Mesenteric fat pad (tissue), 1 donor: ENCODE results near the gene GLT6D1. TPM values are rescaled to one million over a fixed set of nuclear protein-coding genes. Genes with fewer than 3 reads are reported as not detected.
"Not testable (repeated sequence)": the region's sequence is repeated elsewhere in the genome, so short reads cannot be mapped to it uniquely, and the experiment has no call there.

Source experiments
- DNase-seq: peaks from one replicate; pipeline ENCODE4 v3.0.0-alpha.2; 2020; ENCODE audit warnings: low spot score
- long read RNA-seq: library from polyadenylated mRNA; unstranded; transcript quantifications from one replicate; pipeline ENCODE4 v2.0.0, GENCODE V29; 2020
- total RNA-seq: library from RNA; stranded (reverse); fragmentation: NEBNext Ultra II Directional; extraction: Animal tissue kit (Norgen Biotek cat#: 25700); gene quantifications from one replicate; pipeline ENCODE4 v1.2.1, GENCODE V29; 2021
- donor health status: DM: yes; HTN: yes; CAD: no.

Gene GLT6D1, protein sequence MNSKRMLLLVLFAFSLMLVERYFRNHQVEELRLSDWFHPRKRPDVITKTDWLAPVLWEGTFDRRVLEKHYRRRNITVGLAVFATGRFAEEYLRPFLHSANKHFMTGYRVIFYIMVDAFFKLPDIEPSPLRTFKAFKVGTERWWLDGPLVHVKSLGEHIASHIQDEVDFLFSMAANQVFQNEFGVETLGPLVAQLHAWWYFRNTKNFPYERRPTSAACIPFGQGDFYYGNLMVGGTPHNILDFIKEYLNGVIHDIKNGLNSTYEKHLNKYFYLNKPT
- not detected for total RNA-seq
- long read RNA-seq = 0 reads

DNA sequence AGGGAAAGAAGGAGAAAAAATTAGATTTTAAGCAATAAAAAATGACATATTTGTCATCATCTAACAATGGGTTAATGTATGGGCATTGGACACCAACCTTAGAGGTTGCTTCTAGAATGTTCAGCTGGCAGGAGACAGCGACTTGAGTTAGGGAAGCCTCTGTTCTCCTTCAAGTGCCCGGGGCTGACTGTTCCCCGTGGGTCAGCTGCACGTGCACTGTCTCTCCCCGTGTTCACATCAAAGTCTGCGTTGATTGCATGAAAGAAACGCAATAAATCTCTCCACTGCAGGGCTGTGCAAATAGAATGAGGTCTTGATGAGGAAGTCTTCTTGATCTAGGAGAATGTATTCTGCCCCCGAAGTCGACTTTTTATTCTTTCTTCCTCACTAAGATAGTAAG lies at the start of gene GLT6D1:
TSS of gene GLT6D1 (minus strand) at position 345 of the 400 bp plus-strand sequence. CDS start 353 bp downstream, outside the sequence.
- no peak for DNase-seq

DNA sequence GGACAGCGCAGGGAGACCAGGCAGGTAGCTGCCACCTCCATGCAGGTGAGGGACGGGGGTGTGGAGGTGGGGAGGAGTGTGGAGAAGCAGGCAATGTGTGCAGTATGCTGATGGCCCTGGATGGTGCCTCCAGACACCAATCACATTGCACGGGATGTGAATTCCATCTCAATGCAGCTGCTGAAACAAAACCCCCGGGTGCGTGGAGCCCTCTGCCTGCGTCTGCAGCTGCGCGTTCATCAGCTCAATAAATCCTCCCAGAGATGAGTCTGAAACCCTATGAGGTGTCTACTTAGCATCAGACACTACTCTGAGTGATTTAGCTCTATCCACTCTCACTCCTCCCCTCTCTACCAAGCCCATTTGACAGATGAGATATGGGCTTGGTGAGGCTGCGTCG lies 49.7 kb upstream of the GLT6D1 start:
- DNase-seq = no peak

DNA sequence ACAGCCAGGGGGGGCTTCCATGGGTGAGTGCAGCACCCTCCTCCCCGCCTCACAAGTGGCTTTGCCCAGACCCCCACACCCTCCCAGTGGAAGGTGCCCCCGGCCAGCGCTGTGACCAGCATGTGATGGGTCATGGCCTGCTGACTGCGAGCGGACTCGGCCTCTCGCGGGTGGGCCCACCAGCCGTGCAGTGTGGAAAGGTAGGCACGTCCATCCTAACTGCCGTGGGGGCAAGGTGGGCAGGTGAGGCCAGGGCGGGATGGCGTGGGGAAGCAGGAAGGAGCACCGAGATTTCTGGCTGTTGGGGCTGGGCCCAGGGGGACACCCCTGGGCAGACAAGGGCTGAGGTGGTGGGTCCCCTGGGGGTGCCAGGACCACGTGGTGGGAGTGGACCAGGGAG lies 47.9 kb upstream of the GLT6D1 start:
- no peak for DNase-seq

DNA sequence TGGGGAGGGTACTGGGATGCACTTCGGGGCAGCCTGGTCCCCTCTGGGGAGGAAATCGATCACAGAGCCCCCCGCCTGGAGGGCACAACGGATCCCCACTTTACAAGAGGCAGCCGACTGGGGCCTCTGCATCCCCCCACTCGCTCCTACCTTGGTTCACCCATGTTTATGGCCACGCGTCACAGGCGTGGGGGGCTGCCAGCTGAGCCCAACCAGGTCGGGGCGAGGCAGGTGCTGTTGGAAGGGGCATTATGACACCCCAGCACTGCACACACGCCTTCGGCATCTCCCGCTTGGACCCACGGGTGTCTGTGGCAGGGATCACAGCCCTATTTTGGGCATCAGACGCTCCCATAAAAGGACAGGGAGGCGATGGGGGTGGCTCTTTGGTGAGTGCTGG lies 45.4 kb upstream of the GLT6D1 start:
- DNase-seq = no peak

DNA sequence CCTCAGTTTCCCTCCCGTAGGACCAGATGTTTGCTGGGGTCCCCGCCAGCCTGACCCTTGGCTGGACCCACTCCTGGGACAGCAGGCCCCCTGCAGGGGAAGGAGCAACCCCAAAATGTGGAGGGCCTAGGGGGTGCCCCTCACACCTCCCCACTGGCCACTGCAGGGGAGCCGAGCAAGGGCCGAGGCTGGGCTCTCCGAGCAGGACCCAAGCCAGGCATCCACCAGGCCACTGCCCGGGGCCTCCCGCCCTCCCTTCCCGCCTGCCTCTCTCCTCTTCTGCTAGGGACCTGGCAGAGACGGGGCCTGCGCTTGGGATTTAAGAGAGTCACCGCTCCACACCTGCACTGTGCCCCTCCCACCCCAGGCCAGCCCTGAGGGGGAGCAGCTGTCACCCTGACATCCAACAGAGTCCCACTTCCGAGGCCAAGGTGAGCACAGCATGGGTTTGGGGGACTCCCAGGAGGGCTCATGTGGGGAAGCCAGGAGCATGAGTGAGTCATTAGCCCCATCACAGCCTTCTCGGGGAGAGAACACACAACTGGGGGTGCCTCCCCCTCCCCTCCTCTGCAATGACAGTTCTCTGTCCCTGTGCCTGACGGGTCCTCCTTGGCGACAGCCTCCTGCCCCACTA lies 44.2 kb upstream of the GLT6D1 start:
- no peak for DNase-seq

DNA sequence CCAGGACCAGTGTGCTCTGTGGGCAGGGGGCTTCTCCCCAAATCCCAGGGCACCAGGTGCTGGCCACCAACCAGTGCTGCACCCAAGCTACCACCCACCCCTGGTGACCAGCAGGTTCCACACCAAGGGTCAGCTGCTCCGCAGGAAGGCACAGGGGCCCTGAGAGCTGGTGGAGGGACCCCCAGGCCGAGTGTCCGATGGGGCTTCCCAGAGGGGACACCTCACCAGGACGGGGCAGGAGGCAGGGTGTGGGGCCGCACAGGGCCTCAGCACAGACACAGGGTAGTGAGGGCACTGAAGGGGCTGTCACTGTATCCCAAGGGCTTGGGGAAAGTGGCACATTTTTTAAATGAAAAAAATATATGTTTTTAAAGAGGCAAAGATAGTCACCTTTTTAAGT lies 41.8 kb upstream of the GLT6D1 start:
- DNase-seq = no peak

DNA sequence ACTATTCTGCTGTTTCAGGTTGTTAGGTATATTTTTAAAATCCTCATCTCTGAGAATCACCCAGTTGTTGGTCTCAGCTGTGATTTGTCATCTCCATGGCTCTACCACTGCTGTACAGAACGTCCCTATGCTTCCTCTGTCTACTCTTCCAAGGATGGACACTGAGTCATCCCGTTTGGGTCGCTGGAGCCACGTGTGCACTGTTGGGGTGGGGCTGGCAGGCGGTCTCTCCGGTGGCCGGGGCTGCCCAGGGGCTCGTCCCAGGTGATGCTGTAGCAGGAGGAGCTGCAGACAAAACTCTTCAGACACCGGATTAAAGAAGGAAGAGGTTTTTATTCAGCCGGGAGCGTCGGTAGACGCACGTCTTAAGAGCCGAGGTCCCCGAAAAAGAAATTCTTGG lies 40.7 kb upstream of the GLT6D1 start:
- no peak for DNase-seq

DNA sequence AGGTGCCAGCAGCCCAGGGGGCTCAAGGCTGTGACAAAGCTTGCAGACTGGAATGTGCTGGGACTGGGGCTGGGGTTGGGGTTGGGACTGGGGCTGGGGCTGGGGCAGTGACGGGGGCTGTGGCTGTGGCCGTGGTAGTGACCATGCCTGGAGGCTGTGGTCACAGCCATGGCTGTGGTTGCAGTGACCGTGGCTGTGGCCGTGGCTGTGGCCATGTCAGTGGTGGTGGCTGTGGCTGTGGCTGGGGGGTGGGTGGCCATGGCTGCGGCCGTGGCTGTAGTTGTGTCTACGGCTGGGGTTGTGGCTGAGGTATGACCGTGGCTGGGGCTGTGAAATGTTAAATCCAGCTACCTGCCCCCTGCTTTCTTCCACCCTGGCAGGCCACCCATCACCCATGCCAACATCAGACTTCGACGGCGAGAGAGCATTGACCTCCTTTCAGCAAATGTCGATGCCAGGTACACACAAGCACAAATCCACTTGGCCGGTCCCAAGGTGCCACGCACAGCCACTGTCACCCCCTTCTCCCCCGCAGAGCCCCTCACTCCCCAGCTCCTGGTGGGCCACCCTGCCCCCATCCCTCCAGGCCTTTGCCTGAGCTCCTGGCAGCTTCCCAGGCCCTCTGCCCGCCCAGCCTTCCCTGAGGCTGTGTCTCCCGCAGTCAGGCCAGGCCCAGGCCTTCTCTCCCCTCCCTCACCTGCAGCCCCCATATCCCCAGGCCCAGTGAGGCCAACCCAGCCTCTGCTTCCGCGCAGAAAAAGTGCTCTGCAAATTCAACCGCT lies 39.1 kb upstream of the GLT6D1 start:
- no peak for DNase-seq

DNA sequence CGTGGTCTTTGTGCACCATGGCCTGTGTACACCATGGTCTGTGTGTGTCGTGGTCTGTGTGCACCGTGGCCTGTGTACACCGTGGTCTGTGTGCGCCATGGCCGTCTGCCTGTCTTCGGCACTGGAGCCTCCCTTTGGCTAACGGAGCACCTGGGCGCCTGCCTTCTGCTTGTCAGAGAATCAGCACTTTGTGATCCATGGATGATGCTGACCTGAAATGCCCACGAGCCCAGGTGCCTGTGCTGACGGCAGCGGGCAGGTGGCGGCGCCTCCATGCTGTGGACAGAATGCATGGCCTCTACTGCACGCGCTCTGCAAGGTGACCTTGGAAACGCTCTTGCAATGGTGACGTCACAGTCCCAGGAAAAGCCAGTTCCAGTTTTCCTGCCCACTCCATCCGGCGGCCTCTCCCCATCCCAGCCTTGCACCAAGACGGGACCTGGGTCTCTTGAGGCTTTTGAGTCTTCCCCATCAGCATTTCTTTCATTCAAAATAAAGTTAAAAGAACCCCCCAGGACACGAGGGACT lies 38.4 kb upstream of the GLT6D1 start:
- DNase-seq = no peak

DNA sequence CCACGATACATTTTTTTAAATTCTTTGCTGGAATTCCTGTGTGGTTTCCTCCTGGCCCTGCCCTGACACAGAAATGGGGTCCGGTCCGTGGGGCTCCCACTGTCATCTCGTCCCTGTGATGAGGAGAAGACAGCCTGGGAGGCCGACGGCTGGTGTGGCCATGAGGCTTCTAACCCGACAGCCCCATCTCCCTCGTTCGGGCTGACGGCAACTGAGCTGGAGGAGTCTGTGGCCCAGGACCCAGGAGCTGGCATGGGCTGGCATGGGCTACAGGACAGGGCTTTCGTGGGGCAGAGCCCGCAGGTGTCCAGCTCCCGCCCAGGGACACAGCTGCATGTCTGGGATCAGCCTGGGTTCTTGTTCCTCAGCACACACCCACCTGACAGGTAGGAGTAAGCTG lies 37.6 kb upstream of the GLT6D1 start:
- no peak for DNase-seq

DNA sequence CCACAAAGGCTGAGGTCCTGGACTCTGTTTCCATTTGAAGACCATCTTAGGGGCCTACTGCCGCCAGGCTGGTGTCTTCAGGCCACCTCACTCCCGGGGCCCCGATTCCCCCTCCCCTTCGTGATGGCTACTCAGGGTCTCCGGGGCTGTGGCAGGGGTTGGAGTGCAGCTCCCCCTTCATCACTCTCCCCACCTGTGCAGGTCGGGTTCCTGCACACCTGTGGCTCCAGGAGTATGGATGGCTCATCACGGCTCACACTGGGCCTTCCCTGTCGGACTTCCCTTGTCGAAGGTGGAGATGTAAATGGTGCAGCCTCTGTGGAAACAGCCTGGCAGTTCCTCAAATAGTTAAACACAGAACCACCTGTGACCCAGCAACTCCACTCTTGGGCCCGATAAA lies 35.6 kb upstream of the GLT6D1 start:
- no peak for DNase-seq

DNA sequence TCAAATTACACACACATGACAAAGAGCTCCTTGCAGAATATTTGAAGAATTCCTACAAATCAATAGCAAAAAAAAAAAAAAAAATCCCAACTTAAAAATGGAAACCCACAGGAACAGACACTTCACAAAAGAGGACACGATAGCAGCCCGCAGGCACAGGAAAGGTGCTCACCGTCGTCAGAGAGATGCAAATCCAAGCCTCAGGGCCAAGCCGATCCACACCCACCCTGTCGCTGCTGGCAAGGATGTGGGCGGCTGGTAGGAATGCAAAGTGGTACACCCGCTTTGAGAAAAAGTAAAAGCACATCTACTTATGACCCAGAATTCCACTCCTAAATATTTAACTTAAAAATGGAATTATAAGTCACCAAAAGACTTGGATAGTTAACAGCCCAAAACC lies 34.6 kb upstream of the GLT6D1 start:
- no peak for DNase-seq

DNA sequence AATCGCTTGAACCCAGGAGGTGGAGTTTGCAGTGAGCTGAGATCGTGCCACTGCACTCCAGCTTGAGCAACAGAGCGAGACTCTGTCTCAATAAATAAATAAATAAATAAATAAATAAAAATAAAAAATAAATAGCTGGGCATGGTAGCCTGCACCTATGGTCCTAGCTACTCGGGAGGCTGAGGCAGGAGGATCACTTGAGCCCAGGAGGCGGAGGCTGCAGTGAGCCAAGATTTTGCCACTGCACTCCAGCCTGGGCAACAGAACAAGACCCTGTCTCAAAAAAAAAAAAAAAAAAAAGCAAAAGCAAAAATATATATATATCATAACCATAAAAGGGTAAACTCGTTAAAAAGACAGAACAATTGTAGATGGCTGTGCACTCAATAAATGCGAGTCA lies 33.4 kb upstream of the GLT6D1 start:
- DNase-seq = not testable (repeated sequence)

DNA sequence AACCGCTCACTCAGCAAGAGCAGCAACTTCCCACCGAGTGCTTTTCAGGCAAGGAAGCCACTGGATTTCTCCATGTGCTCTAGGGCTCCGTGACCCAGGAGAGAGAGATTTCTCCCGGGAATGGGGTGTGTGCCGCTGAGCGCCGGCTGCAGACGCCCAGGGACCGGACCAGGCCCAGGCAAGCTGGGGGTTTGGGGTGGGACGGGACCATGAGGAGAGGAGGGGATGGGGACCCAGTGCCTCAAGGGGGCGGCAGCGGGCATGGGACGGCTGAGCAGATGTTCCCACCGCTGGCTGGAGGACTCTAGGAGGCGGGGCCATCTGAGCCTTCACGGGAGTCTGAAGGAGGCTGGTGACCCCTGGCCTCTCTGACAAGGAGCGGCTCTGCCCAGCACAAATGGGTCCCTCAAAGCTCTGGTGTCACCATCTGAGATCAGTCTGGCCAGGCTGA lies 32.3 kb upstream of the GLT6D1 start:
- no peak for DNase-seq

DNA sequence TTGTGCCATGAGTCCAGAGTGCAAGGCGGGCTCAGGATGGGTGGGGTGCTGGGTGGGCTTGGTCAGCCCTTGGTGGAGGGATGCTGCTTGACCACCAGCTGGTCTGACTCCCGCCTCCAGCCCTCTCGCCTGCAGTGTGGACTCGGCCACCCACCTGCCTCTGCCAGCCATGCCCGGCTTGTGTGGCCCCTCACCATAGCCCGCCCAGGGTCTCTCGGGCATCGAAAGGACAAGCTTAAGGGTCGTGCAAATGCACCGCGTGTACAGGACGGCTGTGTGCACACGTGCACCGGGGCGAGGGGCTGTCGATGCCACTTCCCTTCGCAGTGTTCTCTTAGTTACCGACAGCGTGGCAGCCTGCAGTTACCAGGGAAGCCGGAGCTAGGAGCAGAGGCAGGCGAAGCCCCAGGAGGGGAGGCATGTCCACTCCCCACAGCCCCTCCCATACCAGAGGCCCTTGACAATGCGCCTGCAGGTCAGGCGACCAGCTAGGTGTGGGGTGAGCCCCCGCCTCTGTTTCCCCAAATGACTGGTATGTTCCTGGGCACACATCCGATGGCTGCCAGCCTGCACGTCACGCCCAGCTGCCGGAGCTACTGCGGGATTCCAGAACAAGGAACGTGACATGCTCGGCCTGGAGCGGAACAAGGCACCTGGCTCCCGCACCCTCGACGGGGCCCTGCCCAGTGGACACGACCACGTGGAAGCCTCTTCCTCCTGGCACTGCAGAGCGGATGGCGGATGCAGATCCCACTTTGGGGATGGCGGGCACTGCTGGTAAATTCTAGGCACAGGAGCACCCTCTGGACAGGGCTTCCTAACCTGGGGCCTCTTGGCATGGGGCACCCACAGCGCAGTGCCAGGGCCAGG lies 31.6 kb upstream of the GLT6D1 start:
- DNase-seq = no peak

DNA sequence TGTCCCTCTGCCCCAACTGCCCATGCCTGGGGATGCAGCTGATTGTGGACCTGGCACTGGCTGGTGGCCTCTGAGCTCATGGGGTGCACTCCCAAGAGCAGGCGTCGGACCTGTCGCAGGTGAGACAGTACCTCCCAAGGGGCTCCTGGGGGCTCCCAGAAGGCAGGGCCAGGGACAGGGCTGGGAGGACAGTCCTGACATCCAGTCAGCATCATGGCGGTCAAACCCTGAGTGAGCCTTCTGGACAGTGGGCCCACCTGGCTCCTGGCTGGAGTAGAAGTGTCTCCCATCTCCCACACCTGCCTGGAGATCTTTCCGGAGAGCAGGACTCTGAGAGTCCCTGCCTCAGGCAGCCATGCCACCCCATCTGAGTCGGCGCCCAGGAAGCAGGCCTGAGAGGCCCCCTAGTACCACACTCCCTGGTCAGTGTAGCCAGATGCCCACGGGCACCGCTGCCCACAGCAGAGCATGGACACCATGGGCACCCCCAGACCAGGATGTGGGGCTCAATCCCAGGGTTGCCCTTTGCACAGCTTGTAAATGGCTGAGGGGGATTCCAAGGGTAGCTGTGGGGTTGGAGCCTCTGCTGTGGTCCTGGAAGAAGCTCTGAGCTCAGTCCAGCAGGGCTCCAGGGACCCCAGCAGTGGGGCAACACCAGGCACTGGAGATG lies 30.4 kb upstream of the GLT6D1 start:
- DNase-seq = no peak

DNA sequence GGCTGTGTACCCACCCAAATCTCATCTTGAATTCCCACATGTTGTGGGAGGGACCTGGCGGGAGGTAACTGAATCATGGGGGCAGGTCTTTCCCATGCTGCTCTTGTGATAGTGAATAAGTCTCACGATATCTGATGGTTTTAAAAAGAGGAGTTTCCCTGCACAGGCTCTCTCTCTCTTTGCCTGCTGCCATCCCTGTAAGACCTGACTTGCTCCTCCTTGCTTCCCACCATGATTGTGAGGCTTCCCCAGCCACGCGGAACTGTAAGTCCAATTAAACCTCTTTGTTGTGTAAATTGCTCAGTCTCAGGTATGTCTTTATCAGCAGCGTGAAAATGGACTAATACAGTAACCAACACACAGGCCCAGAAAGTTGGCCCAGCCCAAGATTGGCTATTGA lies 29.7 kb upstream of the GLT6D1 start:
- DNase-seq = not testable (repeated sequence)

DNA sequence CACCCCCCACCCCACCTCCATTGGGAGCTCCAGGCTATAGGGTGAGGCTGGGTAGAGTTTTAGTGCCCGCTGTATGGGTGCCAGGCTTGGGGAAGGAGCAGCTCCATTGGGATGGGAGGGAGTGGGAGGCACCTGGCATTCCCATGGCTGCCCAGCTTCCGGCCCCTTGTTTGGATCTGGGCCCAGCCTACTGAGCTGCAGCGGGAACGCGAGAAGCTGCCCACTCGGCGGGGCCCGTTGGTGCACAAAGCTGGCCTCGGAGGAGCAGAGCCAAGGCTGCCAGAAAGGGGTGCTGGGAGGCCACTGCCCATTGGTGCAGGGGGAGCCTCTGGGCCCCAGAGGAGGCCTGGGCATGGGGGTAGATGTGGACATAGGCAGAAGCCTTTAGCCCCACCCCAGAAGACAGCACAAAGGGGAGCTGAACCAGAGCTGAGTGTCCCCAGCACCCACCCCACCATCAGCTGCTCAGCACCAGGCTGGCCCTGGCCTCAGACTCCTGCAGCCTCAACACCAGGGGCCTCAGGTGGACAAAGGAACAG lies 28.2 kb upstream of the GLT6D1 start:
- DNase-seq = peak; percentile 83

DNA sequence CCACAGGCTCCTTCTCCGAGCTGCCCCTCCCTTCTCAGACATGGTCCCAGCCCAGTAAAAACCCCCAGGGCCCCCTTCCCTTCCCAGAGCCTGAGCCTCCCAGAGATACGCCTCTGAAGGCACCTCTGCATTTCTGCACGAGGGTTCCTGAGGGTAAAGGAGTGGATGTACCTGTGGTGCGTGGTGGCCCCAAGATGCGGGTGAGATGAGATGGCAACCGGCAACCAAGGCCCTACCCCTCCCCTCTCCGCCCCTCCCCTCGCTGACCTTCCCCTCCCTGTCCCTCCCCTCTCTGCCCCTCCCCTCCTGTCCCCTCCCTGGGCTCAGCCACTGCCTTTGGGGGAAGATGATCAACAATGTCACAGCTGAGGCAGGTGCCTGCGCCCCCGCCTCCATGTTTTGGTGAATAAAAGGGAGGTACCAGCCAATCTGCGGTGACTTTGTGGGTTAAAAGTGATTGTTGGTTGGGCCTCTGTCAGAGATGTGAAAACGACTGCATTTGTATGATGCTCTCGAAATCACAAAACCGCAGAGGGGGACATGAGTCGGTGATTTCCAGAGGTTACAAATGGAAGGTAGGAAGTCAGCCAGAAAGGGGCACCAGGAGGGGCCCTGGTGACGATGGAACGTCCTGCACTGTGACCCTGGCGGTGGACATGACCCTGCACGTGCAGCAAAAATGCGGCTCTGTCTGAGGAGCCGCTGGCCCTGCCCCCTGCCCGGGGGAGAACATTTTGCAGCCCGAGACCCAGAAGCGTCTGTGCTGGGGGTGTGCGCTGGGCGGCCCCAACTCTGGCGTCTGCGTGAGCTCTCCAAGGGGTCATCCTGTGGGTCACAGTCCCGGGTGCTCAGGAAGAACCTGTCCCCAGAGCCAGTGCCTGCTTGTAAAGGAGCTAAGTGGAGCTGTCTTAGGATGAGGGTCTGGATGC lies 27.5 kb upstream of the GLT6D1 start:
- DNase-seq = peak; percentile 64
